SK-N-MC (cell line): ENCODE measurements around the gene MAPT.

Experiments used
- EZH2 ChIP-seq: fragments of 200-600 bp; sonication (generic); IDR thresholded peaks from one replicate; pipeline ENCODE4 v1.6.1; 2017; ENCODE audit warnings: antibody characterized with exemption
- POLR2AphosphoS5 ChIP-seq: IDR thresholded peaks from 2 replicates; pipeline ENCODE4 v1.6.1; 2012; ENCODE audit warnings: mild to moderate bottlenecking, low read depth, low read length, borderline replicate concordance

DNA sequence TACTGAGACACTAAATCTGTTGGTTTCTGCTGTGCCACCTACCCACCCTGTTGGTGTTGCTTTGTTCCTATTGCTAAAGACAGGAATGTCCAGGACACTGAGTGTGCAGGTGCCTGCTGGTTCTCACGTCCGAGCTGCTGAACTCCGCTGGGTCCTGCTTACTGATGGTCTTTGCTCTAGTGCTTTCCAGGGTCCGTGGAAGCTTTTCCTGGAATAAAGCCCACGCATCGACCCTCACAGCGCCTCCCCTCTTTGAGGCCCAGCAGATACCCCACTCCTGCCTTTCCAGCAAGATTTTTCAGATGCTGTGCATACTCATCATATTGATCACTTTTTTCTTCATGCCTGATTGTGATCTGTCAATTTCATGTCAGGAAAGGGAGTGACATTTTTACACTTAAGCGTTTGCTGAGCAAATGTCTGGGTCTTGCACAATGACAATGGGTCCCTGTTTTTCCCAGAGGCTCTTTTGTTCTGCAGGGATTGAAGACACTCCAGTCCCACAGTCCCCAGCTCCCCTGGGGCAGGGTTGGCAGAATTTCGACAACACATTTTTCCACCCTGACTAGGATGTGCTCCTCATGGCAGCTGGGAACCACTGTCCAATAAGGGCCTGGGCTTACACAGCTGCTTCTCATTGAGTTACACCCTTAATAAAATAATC lies 119.3 kb downstream of the MAPT start:
- TF ChIP-seq POLR2AphosphoS5 (no peak), EZH2 (no peak)
